BLaER1 (cell line): ENCODE data around the gene RIPK3.

Source experiments
- H3K27ac ChIP-seq: shearing (Covaris generic); formaldehyde crosslinking; 2 replicates; pipeline ENCODE4 v1.8.1; 2022
- H3K27me3 ChIP-seq: shearing (Covaris generic); formaldehyde crosslinking; 2 replicates; pipeline ENCODE4 v1.8.1; 2022
- H3K36me3 ChIP-seq: shearing (Covaris generic); formaldehyde crosslinking; 2 replicates; pipeline ENCODE4 v1.8.1; 2022
- H3K4me1 ChIP-seq: shearing (Covaris generic); formaldehyde crosslinking; 2 replicates; pipeline ENCODE4 v1.8.1; 2022
- H3K4me2 ChIP-seq: shearing (Covaris generic); formaldehyde crosslinking; 2 replicates; pipeline ENCODE4 v1.8.1; 2022
- H3K4me3 ChIP-seq: shearing (Covaris generic); formaldehyde crosslinking; 2 replicates; pipeline ENCODE4 v1.8.1; 2022
- H3K9ac ChIP-seq: shearing (Covaris generic); formaldehyde crosslinking; 2 replicates; pipeline ENCODE4 v1.8.1; 2022
- H3K9me3 ChIP-seq: shearing (Covaris generic); formaldehyde crosslinking; 2 replicates; pipeline ENCODE4 v1.8.1; 2022
- H4K20me1 ChIP-seq: shearing (Covaris generic); formaldehyde crosslinking; 2 replicates; pipeline ENCODE4 v1.8.1; 2022
- Cebpa-rat ChIP-seq: shearing (Covaris generic); IDR thresholded peaks from 2 replicates; pipeline ENCODE4 v1.8.1; 2022

The RIPK3 gene

GRCh38 chr14:24327303-24327702 lies 12.5 kb downstream of the RIPK3 start:
- no peak for TF ChIP-seq Cebpa-rat
- Histone ChIP-seq H3K9ac (no peak overlapping the region), H4K20me1 (0 out of 2 replicates have a peak, but pooled peaks cover under 1% of the 10 kb centered on the region), H3K27me3 (peaks cover 2% of the 10 kb centered on the region), H3K9me3 (no peaks in the 10 kb centered on the region), H3K36me3 (no peaks in the 10 kb centered on the region), H3K4me2 (peak overlapping the region; percentile 61), H3K4me3 (no peak overlapping the region), H3K4me1 (peaks cover 70% of the 10 kb centered on the region), H3K27ac (peak overlapping the region; percentile 65)

- Histone ChIP-seq H3K9ac (no peak overlapping the region), H3K27me3 (no peaks in the 10 kb centered on the region)
- TF ChIP-seq Cebpa-rat, result no peak
Observed at GRCh38 chr14:24325963-24326362, 13.8 kb downstream of the RIPK3 start.

GRCh38 chr14:24325041-24325530 lies 14.7 kb downstream of the RIPK3 start:
- no peaks in the 10 kb centered on the region for H3K36me3 ChIP-seq

More at GRCh38 chr14:24325963-24326362, 13.8 kb downstream of the RIPK3 start:
- peak overlapping the region; percentile 61 for H3K4me2 ChIP-seq
- H3K4me3 ChIP-seq, result no peak overlapping the region
- no peaks in the 10 kb centered on the region for H3K36me3 ChIP-seq
- H3K27ac ChIP-seq, result peak overlapping the region; percentile 7; the same call in 1 of the 2 replicates
- H4K20me1 ChIP-seq, result no peaks in the 10 kb centered on the region
- H3K4me1 ChIP-seq, result peaks cover 59% of the 10 kb centered on the region
- H3K9me3 ChIP-seq, result no peaks in the 10 kb centered on the region

GRCh38 chr14:24324024-24324423 lies 15.8 kb downstream of the RIPK3 start:
- no peak overlapping the region for H3K27ac ChIP-seq
- H3K4me2 ChIP-seq, result no peak overlapping the region
- H4K20me1 ChIP-seq, result no peaks in the 10 kb centered on the region
- H3K4me3 ChIP-seq, result no peak overlapping the region
- no peak overlapping the region for H3K9ac ChIP-seq
- H3K27me3 ChIP-seq, result no peaks in the 10 kb centered on the region
- H3K9me3 ChIP-seq, result no peaks in the 10 kb centered on the region
- TF ChIP-seq Cebpa-rat, result no peak
- peaks cover 49% of the 10 kb centered on the region for H3K4me1 ChIP-seq
- no peaks in the 10 kb centered on the region for H3K36me3 ChIP-seq

More at GRCh38 chr14:24325041-24325530, 14.7 kb downstream of the RIPK3 start:
- H3K27ac ChIP-seq, result no peak overlapping the region
- peaks cover 59% of the 10 kb centered on the region for H3K4me1 ChIP-seq
- H3K9me3 ChIP-seq, result no peaks in the 10 kb centered on the region
- H3K4me3 ChIP-seq, result no peak overlapping the region
- no peak for TF ChIP-seq Cebpa-rat
- no peaks in the 10 kb centered on the region for H3K27me3 ChIP-seq
- no peak overlapping the region for H3K9ac ChIP-seq
- no peaks in the 10 kb centered on the region for H4K20me1 ChIP-seq
- peak overlapping the region; percentile 61 for H3K4me2 ChIP-seq

GRCh38 chr14:24323341-24323740 lies 16.4 kb downstream of the RIPK3 start:
- peaks cover 43% of the 10 kb centered on the region for H3K4me1 ChIP-seq
- H3K4me3 ChIP-seq, result no peak overlapping the region
- no peaks in the 10 kb centered on the region for H4K20me1 ChIP-seq
- H3K4me2 ChIP-seq, result no peak overlapping the region
- H3K9me3 ChIP-seq, result no peaks in the 10 kb centered on the region
- no peak overlapping the region for H3K27ac ChIP-seq
- H3K9ac ChIP-seq, result no peak overlapping the region
- no peaks in the 10 kb centered on the region for H3K27me3 ChIP-seq
- H3K36me3 ChIP-seq, result no peaks in the 10 kb centered on the region
- no peak for TF ChIP-seq Cebpa-rat

- Histone ChIP-seq H3K27me3 (no peaks in the 10 kb centered on the region), H4K20me1 (no peaks in the 10 kb centered on the region), H3K9me3 (no peaks in the 10 kb centered on the region), H3K4me1 (peaks cover 40% of the 10 kb centered on the region), H3K9ac (no peak overlapping the region), H3K36me3 (no peaks in the 10 kb centered on the region), H3K4me2 (peak overlapping the region; percentile 28), H3K27ac (no peak overlapping the region), H3K4me3 (no peak overlapping the region)
- TF ChIP-seq Cebpa-rat, result no peak
Observed at GRCh38 chr14:24322672-24323071, 17.1 kb downstream of the RIPK3 start.

GRCh38 chr14:24321212-24321975 lies 18.4 kb downstream of the RIPK3 start:
- no peak for TF ChIP-seq Cebpa-rat
- Histone ChIP-seq H3K27me3 (no peaks in the 10 kb centered on the region), H3K4me2 (no peak overlapping the region)

GRCh38 chr14:24317141-24317928 lies 22.5 kb downstream of the RIPK3 start:
- H3K9ac ChIP-seq, result no peak overlapping the region
- H3K9me3 ChIP-seq, result no peaks in the 10 kb centered on the region
- peaks cover 13% of the 10 kb centered on the region for H3K36me3 ChIP-seq
- no peak for TF ChIP-seq Cebpa-rat
- no peak overlapping the region for H3K4me2 ChIP-seq
- H3K4me3 ChIP-seq, result no peak overlapping the region
- H4K20me1 ChIP-seq, result no peaks in the 10 kb centered on the region
- peaks cover 36% of the 10 kb centered on the region for H3K4me1 ChIP-seq
- H3K27me3 ChIP-seq, result no peaks in the 10 kb centered on the region
- no peak overlapping the region for H3K27ac ChIP-seq

More at GRCh38 chr14:24321212-24321975, 18.4 kb downstream of the RIPK3 start:
- no peaks in the 10 kb centered on the region for H4K20me1 ChIP-seq
- peaks cover 1% of the 10 kb centered on the region; the same call in 1 of the 2 replicates for H3K36me3 ChIP-seq
- no peak overlapping the region for H3K9ac ChIP-seq
- no peak overlapping the region for H3K4me3 ChIP-seq
- H3K9me3 ChIP-seq, result no peaks in the 10 kb centered on the region
- H3K27ac ChIP-seq, result no peak overlapping the region
- peaks cover 27% of the 10 kb centered on the region for H3K4me1 ChIP-seq

GRCh38 chr14:24316597-24316950 lies 23.2 kb downstream of the RIPK3 start:
- H4K20me1 ChIP-seq, result no peaks in the 10 kb centered on the region
- H3K9me3 ChIP-seq, result no peaks in the 10 kb centered on the region
- H3K4me2 ChIP-seq, result no peak overlapping the region
- TF ChIP-seq Cebpa-rat, result no peak
- peaks cover 43% of the 10 kb centered on the region for H3K4me1 ChIP-seq
- H3K27me3 ChIP-seq, result no peaks in the 10 kb centered on the region
- H3K9ac ChIP-seq, result no peak overlapping the region
- H3K4me3 ChIP-seq, result no peak overlapping the region
- H3K36me3 ChIP-seq, result peaks cover 13% of the 10 kb centered on the region
- H3K27ac ChIP-seq, result no peak overlapping the region
